ENCODE measurements around the gene PVALB. TPM values are rescaled to one million over a fixed set of nuclear protein-coding genes. Genes with fewer than 3 reads are reported as not detected.
"Not testable (repeated sequence)": the region's sequence is repeated elsewhere in the genome, so short reads cannot be mapped to it uniquely, and the experiment has no call there.

The PVALB gene
- total RNA-seq, 1 donor from 2014 or later, result not detected

GRCh38 chr22:36765131-36765942 lies 51.5 kb downstream of the PVALB start:
- ATAC-seq, result no peak
- intact Hi-C loops (cut with DNase I), result no loop called here
- no peak for DNase-seq (ENCODE audit: missing footprints)

GRCh38 chr22:36764641-36765040 lies 52.2 kb downstream of the PVALB start:
- DNase-seq (ENCODE audit: missing footprints) (no peak), ATAC-seq (no peak)
- intact Hi-C loops (cut with DNase I), result no loop called here

GRCh38 chr22:36764060-36764459 lies 52.8 kb downstream of the PVALB start:
- DNase-seq (ENCODE audit: missing footprints), result no peak
- ATAC-seq, result no peak
- intact Hi-C loops (cut with DNase I), result no loop called here

GRCh38 chr22:36763576-36763975 lies 53.3 kb downstream of the PVALB start:
- intact Hi-C loops (cut with DNase I), result no loop called here
- ATAC-seq (no peak), DNase-seq (ENCODE audit: missing footprints) (no peak)

- DNase-seq (ENCODE audit: missing footprints), result no peak
- intact Hi-C loops (cut with DNase I), result no loop called here
- ATAC-seq, result peak; percentile 34
These were observed 54.1 kb downstream of the PVALB start for GRCh38 chr22:36762687-36763260.

GRCh38 chr22:36761553-36762240 lies 55.1 kb downstream of the PVALB start:
- DNase-seq (ENCODE audit: missing footprints), result no peak
- intact Hi-C loops (cut with DNase I), result no loop called here
- ATAC-seq, result no peak

GRCh38 chr22:36760786-36761185 lies 56.0 kb downstream of the PVALB start:
- no peak for DNase-seq (ENCODE audit: missing footprints)
- intact Hi-C loops (cut with DNase I), result no loop called here
- no peak for ATAC-seq

GRCh38 chr22:36759481-36760159 lies 57.2 kb downstream of the PVALB start:
- DNase-seq (ENCODE audit: missing footprints), result no peak
- no peak for ATAC-seq
- intact Hi-C loops (cut with DNase I), result loop anchor here (5.0 kb wide), 1 partner anchor 212 kb away; no protein-coding TSS in a partner anchor

GRCh38 chr22:36758792-36759271 lies 58.0 kb downstream of the PVALB start:
- DNase-seq (ENCODE audit: missing footprints) (no peak), ATAC-seq (no peak)
- intact Hi-C loops (cut with DNase I), result loop anchor here (5.0 kb wide), 1 partner anchor 212 kb away; no protein-coding TSS in a partner anchor

- peak; percentile 88 for DNase-seq (ENCODE audit: missing footprints)
- intact Hi-C loops (cut with DNase I), result loop anchor here (5.0 kb wide), 1 partner anchor 210 kb away; no protein-coding TSS in a partner anchor
- ATAC-seq, result peak; percentile 72
These were observed 59.1 kb downstream of the PVALB start for GRCh38 chr22:36757668-36758211.

- intact Hi-C loops (cut with DNase I), result loop anchor here (5.0 kb wide), 1 partner anchor 210 kb away; no protein-coding TSS in a partner anchor
- DNase-seq (ENCODE audit: missing footprints) (no peak), ATAC-seq (no peak)
These were observed 59.8 kb downstream of the PVALB start for GRCh38 chr22:36756746-36757655.

GRCh38 chr22:36756031-36756430 lies 60.8 kb downstream of the PVALB start:
- DNase-seq (ENCODE audit: missing footprints), result no peak
- no peak for ATAC-seq
- intact Hi-C loops (cut with DNase I), result loop anchor here (5.0 kb wide), 1 partner anchor 209 kb away; no protein-coding TSS in a partner anchor

GRCh38 chr22:36755316-36755715 lies 61.5 kb downstream of the PVALB start:
- intact Hi-C loops (cut with DNase I), result loop anchor here (5.0 kb wide), 1 partner anchor 208 kb away; no protein-coding TSS in a partner anchor
- no peak for ATAC-seq
- DNase-seq (ENCODE audit: missing footprints), result no peak

GRCh38 chr22:36754881-36755280 lies 62.0 kb downstream of the PVALB start:
- intact Hi-C loops (cut with DNase I), result loop anchor here (5.0 kb wide), 1 partner anchor 208 kb away; no protein-coding TSS in a partner anchor
- not testable (repeated sequence) for ATAC-seq; DNase-seq (ENCODE audit: missing footprints)

GRCh38 chr22:36753916-36754315 lies 62.9 kb downstream of the PVALB start:
- intact Hi-C loops (cut with DNase I), result no loop called here
- ATAC-seq, result no peak
- DNase-seq (ENCODE audit: missing footprints), result no peak

GRCh38 chr22:36753120-36753802 lies 63.6 kb downstream of the PVALB start:
- intact Hi-C loops (cut with DNase I), result no loop called here
- ATAC-seq (no peak), DNase-seq (ENCODE audit: missing footprints) (no peak)

Data from Right ventricle myocardium inferior (tissue), 1 donor.